ENCODE measurements around the gene HSFX4. TPM values are rescaled to one million over a fixed set of nuclear protein-coding genes. Genes with fewer than 3 reads are reported as not detected.
A peak's percentile ranks its signal among the peaks of the same experiment; 100 is the strongest.
"Not testable (repeated sequence)": the region's sequence is repeated elsewhere in the genome, so short reads cannot be mapped to it uniquely, and the experiment has no call there.

HSFX4 gene
- total RNA-seq (2014; rRNA removed; shearing (Covaris generic)) = not detected in 2 replicates

GRCh38 chrX:149929400-149929799, at the start of gene HSFX4:
TSS of gene HSFX4 (plus strand) at chrX:149929573. CDS start at chrX:149929645, 72 bp downstream.
- H3K4me3 ChIP-seq; H3K36me3 ChIP-seq; H3K27ac ChIP-seq; H3K9me3 ChIP-seq (replicated peaks); DNase-seq (ENCODE audit: low read depth in 1 of 2, low spot score in 2 of 2); H3K4me1 ChIP-seq (replicated peaks); H3K27me3 ChIP-seq (replicated peaks): not testable (repeated sequence)

- Histone ChIP-seq H3K27me3 (replicated peaks) (no peaks in the 10 kb centered on the region), H3K4me3 (no peak within 1 kb of the TSS), H3K9me3 (replicated peaks) (no peaks in the 10 kb centered on the region), H3K27ac (no peak within 1 kb of the TSS), H3K4me1 (replicated peaks) (peaks cover 4% of the 10 kb centered on the region; the same call in 1 of the 2 replicates), H3K36me3 (no peaks in the 10 kb centered on the region)
- DNase-seq (ENCODE audit: low read depth in 1 of 2, low spot score in 2 of 2) = no peak
These were observed 48.2 kb upstream of the HSFX4 start, which contains the start of gene MAGEA8 for GRCh38 chrX:149881081-149881711. TSS of gene MAGEA8 (plus strand) at chrX:149881183. CDS start at chrX:149884273, 3,090 bp downstream.

GRCh38 chrX:149890828-149891227, 38.5 kb upstream of the HSFX4 start:
- not testable (repeated sequence) for DNase-seq (ENCODE audit: low read depth in 1 of 2, low spot score in 2 of 2)

GRCh38 chrX:149898554-149898953, 30.8 kb upstream of the HSFX4 start:
- Histone ChIP-seq H3K4me1 (replicated peaks) (no peaks in the 10 kb centered on the region), H3K27ac (no peak overlapping the region), H3K4me3 (no peak overlapping the region), H3K36me3 (no peaks in the 10 kb centered on the region), H3K9me3 (replicated peaks) (no peaks in the 10 kb centered on the region), H3K27me3 (replicated peaks) (no peaks in the 10 kb centered on the region)
- DNase-seq (ENCODE audit: low read depth in 1 of 2, low spot score in 2 of 2) = no peak

More at GRCh38 chrX:149890828-149891227, 38.5 kb upstream of the HSFX4 start:
- not testable (repeated sequence) for H3K4me1 ChIP-seq (replicated peaks); H3K27ac ChIP-seq; H3K9me3 ChIP-seq (replicated peaks); H3K27me3 ChIP-seq (replicated peaks); H3K36me3 ChIP-seq; H3K4me3 ChIP-seq

GRCh38 chrX:149903889-149904748, 25.3 kb upstream of the HSFX4 start:
- H3K4me3 ChIP-seq = peak overlapping the region; percentile 21
- DNase-seq (ENCODE audit: low read depth in 1 of 2, low spot score in 2 of 2) = peak in 1 of 2 experiments; percentile 25
- no peaks in the 10 kb centered on the region for H3K36me3 ChIP-seq

GRCh38 chrX:149908308-149908707, 21.1 kb upstream of the HSFX4 start:
- no peak overlapping the region for H3K4me3 ChIP-seq
- DNase-seq (ENCODE audit: low read depth in 1 of 2, low spot score in 2 of 2) = no peak
- H3K9me3 ChIP-seq (replicated peaks) = no peaks in the 10 kb centered on the region
- no peaks in the 10 kb centered on the region for H3K27me3 ChIP-seq (replicated peaks)
- H3K27ac ChIP-seq = no peak overlapping the region
- H3K36me3 ChIP-seq = no peaks in the 10 kb centered on the region
- H3K4me1 ChIP-seq (replicated peaks) = no peaks in the 10 kb centered on the region

More at GRCh38 chrX:149903889-149904748, 25.3 kb upstream of the HSFX4 start:
- no peak overlapping the region for H3K27ac ChIP-seq
- no peaks in the 10 kb centered on the region for H3K9me3 ChIP-seq (replicated peaks)
- no peaks in the 10 kb centered on the region for H3K27me3 ChIP-seq (replicated peaks)
- no peaks in the 10 kb centered on the region for H3K4me1 ChIP-seq (replicated peaks)

GRCh38 chrX:149908727-149909126, 20.6 kb upstream of the HSFX4 start:
- Histone ChIP-seq H3K27ac (no peak overlapping the region), H3K27me3 (replicated peaks) (no peaks in the 10 kb centered on the region), H3K9me3 (replicated peaks) (no peaks in the 10 kb centered on the region), H3K36me3 (no peaks in the 10 kb centered on the region), H3K4me1 (replicated peaks) (no peaks in the 10 kb centered on the region), H3K4me3 (no peak overlapping the region)
- DNase-seq (ENCODE audit: low read depth in 1 of 2, low spot score in 2 of 2) = no peak

GRCh38 chrX:149909324-149910177, 19.8 kb upstream of the HSFX4 start:
- H3K27ac ChIP-seq = no peak overlapping the region
- H3K4me1 ChIP-seq (replicated peaks) = no peaks in the 10 kb centered on the region
- H3K9me3 ChIP-seq (replicated peaks) = no peaks in the 10 kb centered on the region
- H3K36me3 ChIP-seq = no peaks in the 10 kb centered on the region
- H3K4me3 ChIP-seq = no peak overlapping the region
- H3K27me3 ChIP-seq (replicated peaks) = no peaks in the 10 kb centered on the region
- no peak for DNase-seq (ENCODE audit: low read depth in 1 of 2, low spot score in 2 of 2)

- no peaks in the 10 kb centered on the region for H3K36me3 ChIP-seq
- DNase-seq (ENCODE audit: low read depth in 1 of 2, low spot score in 2 of 2) = no peak
- no peaks in the 10 kb centered on the region for H3K9me3 ChIP-seq (replicated peaks)
- H3K4me3 ChIP-seq = no peak overlapping the region
- no peaks in the 10 kb centered on the region for H3K27me3 ChIP-seq (replicated peaks)
- no peaks in the 10 kb centered on the region for H3K4me1 ChIP-seq (replicated peaks)
- H3K27ac ChIP-seq = no peak overlapping the region
These were observed 19.1 kb upstream of the HSFX4 start for GRCh38 chrX:149910178-149910695.

- Histone ChIP-seq H3K4me1 (replicated peaks) (no peaks in the 10 kb centered on the region), H3K9me3 (replicated peaks) (no peaks in the 10 kb centered on the region), H3K27me3 (replicated peaks) (no peaks in the 10 kb centered on the region), H3K4me3 (no peak overlapping the region), H3K36me3 (no peaks in the 10 kb centered on the region), H3K27ac (no peak overlapping the region)
- no peak for DNase-seq (ENCODE audit: low read depth in 1 of 2, low spot score in 2 of 2)
These were observed 12.5 kb upstream of the HSFX4 start for GRCh38 chrX:149916745-149917392.

- H3K4me1 ChIP-seq (replicated peaks); H3K27ac ChIP-seq; DNase-seq (ENCODE audit: low read depth in 1 of 2, low spot score in 2 of 2); H3K36me3 ChIP-seq; H3K27me3 ChIP-seq (replicated peaks); H3K9me3 ChIP-seq (replicated peaks); H3K4me3 ChIP-seq: not testable (repeated sequence)
These were observed 5.5 kb upstream of the HSFX4 start for GRCh38 chrX:149923836-149924235.

- not testable (repeated sequence) for H3K27ac ChIP-seq; H3K27me3 ChIP-seq (replicated peaks); H3K4me3 ChIP-seq; H3K4me1 ChIP-seq (replicated peaks); H3K9me3 ChIP-seq (replicated peaks); DNase-seq (ENCODE audit: low read depth in 1 of 2, low spot score in 2 of 2); H3K36me3 ChIP-seq
These were observed 4.9 kb upstream of the HSFX4 start for GRCh38 chrX:149924434-149924833.

Measured in SJSA1 (cell line).